ENCODE data around the gene CDC20B.

DNA sequence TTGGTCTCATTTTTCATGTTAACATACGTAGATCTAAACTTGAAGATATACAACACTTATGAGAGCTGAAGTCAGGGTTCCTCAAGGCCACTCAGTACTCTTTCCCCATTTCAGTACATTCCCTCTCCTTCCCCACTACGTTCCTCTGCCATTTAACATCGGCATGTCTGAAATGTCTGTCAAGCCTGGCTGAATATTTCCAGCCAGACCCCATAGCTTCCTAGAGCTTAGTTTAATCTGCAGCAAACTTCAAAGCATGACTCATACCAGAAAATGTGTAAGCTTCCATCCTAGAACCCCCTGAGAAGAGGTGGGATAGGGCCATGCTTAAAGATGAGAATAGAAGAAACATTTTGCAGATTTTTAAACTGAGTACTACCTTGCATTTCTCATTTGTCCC is 64.3 kb downstream of the CDC20B start:
- TF ChIP-seq CTCF (IDR thresholded peaks at IDR 0.05; ENCODE audit: low read depth, low read length, poor library complexity, severe bottlenecking) (no peak), EZH2phosphoT487 (IDR thresholded peaks at IDR 0.05; ENCODE audit: borderline replicate concordance, low read length) (no peak)

Measured in DOHH2 (cell line).